IPS DF 6.9 (cell line): ENCODE results near the gene KSR1.
"Not testable (repeated sequence)": the region's sequence is repeated elsewhere in the genome, so short reads cannot be mapped to it uniquely, and the experiment has no call there.

Experiments
- DNase-seq: peaks from one replicate; pipeline ENCODE4 v3.0.0-alpha.2; 2013; ENCODE audit warnings: low read depth, low spot score
- H3K27ac ChIP-seq: one replicate; pipeline ENCODE4 v1.5.1; 2013; ENCODE audit warnings: low read length, control low read depth
- H3K27me3 ChIP-seq: 2 replicates; pipeline ENCODE4 v1.6.1; 2013; ENCODE audit warnings: mild to moderate bottlenecking, low read length; ENCODE audit not compliant: control insufficient read depth, insufficient read depth
- H3K36me3 ChIP-seq: 2 replicates; pipeline ENCODE4 v1.6.1; 2013; ENCODE audit warnings: low read length; ENCODE audit not compliant: control insufficient read depth, insufficient read depth
- H3K4me1 ChIP-seq: 2 replicates; pipeline ENCODE4 v1.6.1; 2013; ENCODE audit warnings: low read length; ENCODE audit not compliant: control insufficient read depth, insufficient read depth
- H3K4me3 ChIP-seq: 2 replicates; pipeline ENCODE4 v1.5.1; 2013; ENCODE audit warnings: mild to moderate bottlenecking, low read length
- H3K9me3 ChIP-seq: 2 replicates; pipeline ENCODE4 v1.6.1; 2013; ENCODE audit warnings: low read length, inconsistent platforms; ENCODE audit not compliant: control insufficient read depth, insufficient read depth
- WGBS: extraction: QIAGEN DNeasy Blood & Tissue Kit; methylation state at CpG from one replicate; pipeline ENCODE4 v1.1.7; 2013; ENCODE audit warnings: mixed read lengths, missing lambda C conversion rate; ENCODE audit not compliant: insufficient read length, insufficient coverage; 5-methylcytosine and 5-hydroxymethylcytosine counted together

The KSR1 gene

GRCh38 chr17:27494192-27495091, 38.2 kb downstream of the KSR1 start:
- H3K4me3 ChIP-seq, result no peak overlapping the region
- no peaks in the 10 kb centered on the region for H3K27me3 ChIP-seq
- no CpG with 5 or more reads among the region's 19 CpGs for WGBS
- no peak overlapping the region for H3K27ac ChIP-seq
- H3K36me3 ChIP-seq, result no peaks in the 10 kb centered on the region
- H3K9me3 ChIP-seq, result no peaks in the 10 kb centered on the region
- H3K4me1 ChIP-seq, result peaks cover 12% of the 10 kb centered on the region; the same call in 1 of the 2 replicates
- no peak for DNase-seq

GRCh38 chr17:27495460-27495859, 39.2 kb downstream of the KSR1 start:
- Histone ChIP-seq H3K27ac (no peak overlapping the region), H3K27me3 (no peaks in the 10 kb centered on the region), H3K36me3 (no peaks in the 10 kb centered on the region), H3K9me3 (no peaks in the 10 kb centered on the region), H3K4me1 (peaks cover 10% of the 10 kb centered on the region; the same call in 1 of the 2 replicates), H3K4me3 (no peak overlapping the region)
- no CpG with 5 or more reads among the region's 6 CpGs for WGBS
- no peak for DNase-seq

GRCh38 chr17:27496005-27496404, 39.8 kb downstream of the KSR1 start:
- Histone ChIP-seq H3K27me3 (no peaks in the 10 kb centered on the region), H3K4me3 (no peak overlapping the region), H3K9me3 (no peaks in the 10 kb centered on the region), H3K27ac (no peak overlapping the region), H3K36me3 (no peaks in the 10 kb centered on the region), H3K4me1 (peaks cover 10% of the 10 kb centered on the region; the same call in 1 of the 2 replicates)
- WGBS, result no CpG with 5 or more reads among the region's 5 CpGs
- DNase-seq, result no peak

- peaks cover 10% of the 10 kb centered on the region; the same call in 1 of the 2 replicates for H3K4me1 ChIP-seq
- no CpG with 5 or more reads among the region's 7 CpGs for WGBS
- no peaks in the 10 kb centered on the region for H3K36me3 ChIP-seq
- no peak overlapping the region for H3K27ac ChIP-seq
- H3K27me3 ChIP-seq, result no peaks in the 10 kb centered on the region
- DNase-seq, result no peak
- H3K9me3 ChIP-seq, result no peaks in the 10 kb centered on the region
- H3K4me3 ChIP-seq, result no peak overlapping the region
Observed at GRCh38 chr17:27496437-27496943, 40.2 kb downstream of the KSR1 start.

- H3K4me1 ChIP-seq, result peaks cover 7% of the 10 kb centered on the region; the same call in 1 of the 2 replicates
- DNase-seq, result no peak
- no peaks in the 10 kb centered on the region for H3K36me3 ChIP-seq
- no peak overlapping the region for H3K4me3 ChIP-seq
- no peak overlapping the region for H3K27ac ChIP-seq
- H3K27me3 ChIP-seq, result no peaks in the 10 kb centered on the region
- WGBS, result no CpG with 5 or more reads among the region's 9 CpGs
- H3K9me3 ChIP-seq, result no peaks in the 10 kb centered on the region
Observed at GRCh38 chr17:27496971-27497370, 40.7 kb downstream of the KSR1 start.

GRCh38 chr17:27497696-27498095, 41.4 kb downstream of the KSR1 start:
- Histone ChIP-seq H3K4me3 (no peak overlapping the region), H3K4me1 (peaks cover 4% of the 10 kb centered on the region; the same call in 1 of the 2 replicates), H3K9me3 (no peaks in the 10 kb centered on the region), H3K27ac (no peak overlapping the region), H3K36me3 (no peaks in the 10 kb centered on the region), H3K27me3 (no peaks in the 10 kb centered on the region)
- DNase-seq, result no peak
- no CpG with 5 or more reads among the region's 5 CpGs for WGBS

- no peaks in the 10 kb centered on the region for H3K27me3 ChIP-seq
- no CpG with 5 or more reads among the region's 8 CpGs for WGBS
- no peak overlapping the region for H3K4me3 ChIP-seq
- H3K36me3 ChIP-seq, result no peaks in the 10 kb centered on the region
- peaks cover 4% of the 10 kb centered on the region; the same call in 1 of the 2 replicates for H3K4me1 ChIP-seq
- DNase-seq, result no peak
- no peak overlapping the region for H3K27ac ChIP-seq
- no peaks in the 10 kb centered on the region for H3K9me3 ChIP-seq
Observed at GRCh38 chr17:27498615-27499309, 42.5 kb downstream of the KSR1 start.

- Histone ChIP-seq H3K27ac (no peak overlapping the region), H3K9me3 (no peaks in the 10 kb centered on the region), H3K36me3 (no peaks in the 10 kb centered on the region; the same call in 1 of the 2 replicates), H3K4me1 (peaks cover 6% of the 10 kb centered on the region), H3K4me3 (no peak overlapping the region), H3K27me3 (no peaks in the 10 kb centered on the region)
- DNase-seq, result no peak
- WGBS, result no CpG with 5 or more reads among the region's 11 CpGs
Observed at GRCh38 chr17:27499451-27500265, 43.4 kb downstream of the KSR1 start.

- H3K4me3 ChIP-seq, result not testable (repeated sequence)
Observed at GRCh38 chr17:27501338-27501737, 45.1 kb downstream of the KSR1 start.

More at GRCh38 chr17:27501338-27501737, 45.1 kb downstream of the KSR1 start:
- no CpG with 5 or more reads among the region's 3 CpGs for WGBS
- H3K27me3 ChIP-seq, H3K36me3 ChIP-seq, H3K27ac ChIP-seq, H3K9me3 ChIP-seq, H3K4me1 ChIP-seq, DNase-seq: not testable (repeated sequence)
